HG03354 (cell line): Measurements from ENCODE around the gene PAPPA2.
A peak's percentile ranks its signal among the peaks of the same experiment; 100 is the strongest.

ENCODE experiments used
- ATAC-seq: cut with Tn5 transposase; IDR thresholded peaks from one replicate; pipeline ENCODE4 v1.9.1; 2021; ENCODE audit warnings: mild to moderate bottlenecking; ENCODE audit not compliant: unreplicated experiment, poor library complexity, severe bottlenecking

PAPPA2 gene

GRCh38 chr1:176670853-176671252 lies 207.9 kb downstream of the PAPPA2 start:
- ATAC-seq = no peak

- no peak for ATAC-seq
Measured at GRCh38 chr1:176682830-176683535, 220.0 kb downstream of the PAPPA2 start.

GRCh38 chr1:176691251-176692228 lies 228.6 kb downstream of the PAPPA2 start:
- ATAC-seq = peak; percentile 95

- no peak for ATAC-seq
Measured at GRCh38 chr1:176692431-176692830, 229.5 kb downstream of the PAPPA2 start.

- ATAC-seq = no peak
Measured at GRCh38 chr1:176692988-176693696, 230.2 kb downstream of the PAPPA2 start.

- ATAC-seq = no peak
Measured at GRCh38 chr1:176693697-176694329, 230.8 kb downstream of the PAPPA2 start.

GRCh38 chr1:176694713-176695112 lies 231.7 kb downstream of the PAPPA2 start:
- no peak for ATAC-seq

- ATAC-seq = no peak
Measured at GRCh38 chr1:176696109-176696508, 233.1 kb downstream of the PAPPA2 start.

- no peak for ATAC-seq
Measured at GRCh38 chr1:176696689-176697088, 233.7 kb downstream of the PAPPA2 start.

GRCh38 chr1:176699821-176700220 lies 236.8 kb downstream of the PAPPA2 start:
- no peak for ATAC-seq

- no peak for ATAC-seq
Measured at GRCh38 chr1:176701151-176701866, 238.3 kb downstream of the PAPPA2 start.

GRCh38 chr1:176702901-176703300 lies 239.9 kb downstream of the PAPPA2 start:
- no peak for ATAC-seq

GRCh38 chr1:176705585-176705984 lies 242.6 kb downstream of the PAPPA2 start:
- ATAC-seq = no peak

GRCh38 chr1:176717066-176717750 lies 254.2 kb downstream of the PAPPA2 start:
- no peak for ATAC-seq

- ATAC-seq = no peak
Measured at GRCh38 chr1:176719447-176719846, 256.5 kb downstream of the PAPPA2 start.

GRCh38 chr1:176720838-176721237 lies 257.9 kb downstream of the PAPPA2 start:
- ATAC-seq = no peak

GRCh38 chr1:176733661-176734060 lies 270.7 kb downstream of the PAPPA2 start:
- no peak for ATAC-seq

- ATAC-seq = no peak
Measured at GRCh38 chr1:176735201-176735600, 272.2 kb downstream of the PAPPA2 start.

GRCh38 chr1:176736015-176736414 lies 273.0 kb downstream of the PAPPA2 start:
- no peak for ATAC-seq
